ENCODE results near the gene CD44.
A peak's percentile ranks its signal among the peaks of the same experiment; 100 is the strongest.

The CD44 gene

DNA sequence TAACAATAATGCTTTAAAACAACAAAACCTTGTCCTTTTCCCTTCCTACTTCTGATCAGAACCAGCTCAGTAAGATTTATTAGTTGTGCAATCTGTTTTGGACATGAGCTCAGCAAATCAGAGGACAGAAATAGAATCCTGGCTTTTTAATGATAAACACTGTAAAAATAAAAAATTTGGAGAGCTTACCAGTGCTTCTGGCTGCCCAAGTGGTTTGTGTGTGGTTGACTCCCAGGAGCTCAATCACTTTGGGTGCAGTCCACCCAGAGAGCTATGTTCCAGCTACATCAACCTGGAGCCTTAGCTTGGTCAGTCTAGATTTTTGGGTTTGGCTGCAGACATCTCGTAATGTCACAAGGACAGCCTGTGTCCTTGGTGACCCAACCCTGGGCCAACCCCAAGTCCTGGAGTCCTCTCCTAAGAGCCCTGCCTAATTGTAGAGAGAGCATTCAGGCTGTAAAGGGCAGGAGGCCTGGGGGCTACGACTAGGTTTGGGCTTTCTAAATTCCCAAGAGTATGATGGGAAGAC, 28.5 kb downstream of the CD44 start:
- TF ChIP-seq Cebpa-rat (IDR thresholded peaks at IDR 0.05) = 0 out of 22 replicates have a peak, but pooled peaks of 1 of the 11 experiments have one; percentile 20
- H4K20me1 ChIP-seq = peaks cover 0 to 74% (median 42%) of the 10 kb centered on the region in 11 experiments; a peak in 16 of 22 replicates
- H3K4me1 ChIP-seq = peaks cover 71 to 100% (median 96%) of the 10 kb centered on the region in 10 experiments
- H3K9ac ChIP-seq = peak overlapping the region; percentile 60 to 79 (median 75); a peak in 21 of 22 replicates
- H3K27ac ChIP-seq = peak overlapping the region; percentile 72 to 93 (median 89)
- peak overlapping the region in 4 of 10 experiments; percentile 11 to 49 (median 36); a peak in 4 of 20 replicates for H3K4me3 ChIP-seq
- peaks cover 11 to 87% (median 74%) of the 10 kb centered on the region in 11 experiments; a peak in 20 of 22 replicates for H3K36me3 ChIP-seq
- H3K27me3 ChIP-seq = no peaks in the 10 kb centered on the region
- peak overlapping the region; percentile 70 to 95 (median 85) for H3K4me2 ChIP-seq
- peaks cover 0 to 30% (median 10%) of the 10 kb centered on the region in 11 experiments; a peak in 11 of 22 replicates for H3K9me3 ChIP-seq (replicated peaks in 1 of 11)

DNA sequence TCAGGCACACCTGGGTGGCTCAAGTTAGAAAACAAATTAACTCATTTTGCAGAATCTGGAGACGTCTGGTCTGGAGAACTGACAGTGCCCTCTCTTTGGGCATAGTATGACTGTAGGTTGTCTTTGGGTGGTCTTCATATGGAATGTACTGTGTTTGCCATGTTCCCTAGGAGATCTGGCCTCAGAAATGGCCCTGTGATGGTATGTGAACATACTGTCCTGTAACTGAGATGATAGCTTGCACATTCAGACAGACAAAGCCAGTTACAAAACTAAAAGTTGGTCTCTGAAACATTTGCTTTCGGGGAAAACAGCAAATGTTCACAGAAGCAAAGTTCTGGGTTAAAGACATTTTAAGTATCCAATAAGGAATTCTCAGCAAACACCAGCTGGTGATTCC, 29.7 kb downstream of the CD44 start:
- H3K27ac ChIP-seq = peak overlapping the region in 10 of 11 experiments; percentile 72 to 93 (median 88); a peak in 16 of 22 replicates

GRCh38 chr11:35169112-35169511, 30.1 kb downstream of the CD44 start:
- Histone ChIP-seq H3K4me1 (peaks cover 71 to 100% (median 96%) of the 10 kb centered on the region in 10 experiments), H3K9me3 (replicated peaks in 1 of 11) (peaks cover 0 to 30% (median 10%) of the 10 kb centered on the region in 11 experiments; a peak in 11 of 22 replicates), H3K9ac (no peak overlapping the region), H3K27me3 (no peaks in the 10 kb centered on the region), H3K27ac (peak overlapping the region in 5 of 11 experiments; percentile 84 to 93 (median 89); a peak in 5 of 22 replicates), H3K4me3 (no peak overlapping the region), H4K20me1 (peaks cover 5 to 76% (median 48%) of the 10 kb centered on the region in 11 experiments; a peak in 17 of 22 replicates), H3K4me2 (peak overlapping the region in 6 of 11 experiments; percentile 2 to 95 (median 87); a peak in 5 of 22 replicates), H3K36me3 (peaks cover 11 to 89% (median 78%) of the 10 kb centered on the region in 11 experiments; a peak in 20 of 22 replicates)
- TF ChIP-seq Cebpa-rat (IDR thresholded peaks at IDR 0.05) = no peak

More for the DNA sequence above, 29.7 kb downstream of the CD44 start:
- no peak overlapping the region for H3K4me3 ChIP-seq
- TF ChIP-seq Cebpa-rat (IDR thresholded peaks at IDR 0.05) = no peak
- peaks cover under 1 to 76% (median 44%) of the 10 kb centered on the region in 11 experiments; a peak in 16 of 22 replicates for H4K20me1 ChIP-seq
- H3K4me2 ChIP-seq = peak overlapping the region in 10 of 11 experiments; percentile 70 to 95 (median 84); a peak in 17 of 22 replicates
- H3K36me3 ChIP-seq = peaks cover 11 to 89% (median 78%) of the 10 kb centered on the region in 11 experiments; a peak in 20 of 22 replicates
- H3K9ac ChIP-seq = no peak overlapping the region
- H3K4me1 ChIP-seq = peaks cover 71 to 100% (median 96%) of the 10 kb centered on the region in 10 experiments
- H3K27me3 ChIP-seq = no peaks in the 10 kb centered on the region
- H3K9me3 ChIP-seq (replicated peaks in 1 of 11) = peaks cover 0 to 30% (median 10%) of the 10 kb centered on the region in 11 experiments; a peak in 11 of 22 replicates

DNA sequence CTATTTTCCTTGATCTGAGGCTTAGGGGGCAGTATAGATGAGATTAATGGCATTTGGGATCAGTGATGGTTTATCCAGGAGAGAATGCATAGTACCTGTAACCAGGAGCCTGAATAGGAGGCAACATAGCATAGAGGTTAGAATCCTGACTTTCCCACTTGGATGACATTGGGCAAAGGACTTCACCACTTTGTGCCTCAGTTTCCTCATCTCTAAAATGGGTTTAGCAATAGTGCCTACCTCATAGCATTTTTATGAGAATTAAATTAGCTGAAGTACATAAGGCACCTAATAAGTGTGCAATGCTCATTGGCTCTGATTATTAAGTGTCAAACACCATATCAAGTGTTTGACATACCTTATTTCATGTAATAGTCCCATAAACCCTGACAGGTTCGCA, 30.8 kb downstream of the CD44 start:
- Histone ChIP-seq H3K27me3 (no peaks in the 10 kb centered on the region), H3K9me3 (replicated peaks in 1 of 11) (peaks cover 0 to 30% (median 10%) of the 10 kb centered on the region in 11 experiments; a peak in 11 of 22 replicates), H3K4me2 (peak overlapping the region in 6 of 11 experiments; percentile 1 to 89 (median 60); a peak in 4 of 22 replicates), H3K4me3 (no peak overlapping the region), H3K27ac (peak overlapping the region in 4 of 11 experiments; percentile 23 to 39 (median 26); a peak in 3 of 22 replicates), H3K4me1 (peaks cover 71 to 100% (median 96%) of the 10 kb centered on the region in 10 experiments), H4K20me1 (peaks cover 11 to 76% (median 55%) of the 10 kb centered on the region in 11 experiments; a peak in 17 of 22 replicates), H3K36me3 (peaks cover 11 to 89% (median 78%) of the 10 kb centered on the region in 11 experiments; a peak in 20 of 22 replicates), H3K9ac (no peak overlapping the region)
- TF ChIP-seq Cebpa-rat (IDR thresholded peaks at IDR 0.05) = no peak

GRCh38 chr11:35170503-35170902, 31.5 kb downstream of the CD44 start:
- H3K4me2 ChIP-seq = peak overlapping the region in 7 of 11 experiments; percentile 1 to 85 (median 8); a peak in 5 of 22 replicates
- H3K27ac ChIP-seq = peak overlapping the region in 8 of 11 experiments; percentile 15 to 48 (median 26); a peak in 9 of 22 replicates
- no peak overlapping the region for H3K9ac ChIP-seq
- peaks cover 11 to 77% (median 61%) of the 10 kb centered on the region in 11 experiments; a peak in 17 of 22 replicates for H4K20me1 ChIP-seq
- peaks cover 11 to 93% (median 82%) of the 10 kb centered on the region in 11 experiments; a peak in 20 of 22 replicates for H3K36me3 ChIP-seq
- H3K27me3 ChIP-seq = no peaks in the 10 kb centered on the region
- peaks cover 0 to 30% (median 10%) of the 10 kb centered on the region in 11 experiments; a peak in 11 of 22 replicates for H3K9me3 ChIP-seq (replicated peaks in 1 of 11)
- TF ChIP-seq Cebpa-rat (IDR thresholded peaks at IDR 0.05) = no peak
- no peak overlapping the region for H3K4me3 ChIP-seq
- peaks cover 69 to 99% (median 93%) of the 10 kb centered on the region in 10 experiments for H3K4me1 ChIP-seq

- H3K27ac ChIP-seq = peak overlapping the region in 1 of 11 experiments; percentile 3; a peak in 1 of 22 replicates
- H3K36me3 ChIP-seq = peaks cover 12 to 98% (median 86%) of the 10 kb centered on the region in 11 experiments
- TF ChIP-seq Cebpa-rat (IDR thresholded peaks at IDR 0.05) = no peak
- peaks cover 0 to 30% (median 10%) of the 10 kb centered on the region in 11 experiments; a peak in 11 of 22 replicates for H3K9me3 ChIP-seq (replicated peaks in 1 of 11)
- peaks cover 62 to 91% (median 86%) of the 10 kb centered on the region in 10 experiments for H3K4me1 ChIP-seq
- no peak overlapping the region for H3K4me3 ChIP-seq
- no peaks in the 10 kb centered on the region for H3K27me3 ChIP-seq
- H3K4me2 ChIP-seq = peak overlapping the region in 5 of 11 experiments; percentile 6 to 85 (median 80); a peak in 5 of 22 replicates
- H4K20me1 ChIP-seq = peaks cover 12 to 79% (median 64%) of the 10 kb centered on the region in 11 experiments; a peak in 18 of 22 replicates
- no peak overlapping the region for H3K9ac ChIP-seq
These were observed 32.3 kb downstream of the CD44 start for GRCh38 chr11:35171226-35171625.

- Histone ChIP-seq H4K20me1 (peaks cover 19 to 93% (median 76%) of the 10 kb centered on the region in 11 experiments; a peak in 18 of 22 replicates), H3K9ac (peak overlapping the region in 8 of 11 experiments; percentile 15 to 60 (median 38); a peak in 10 of 22 replicates), H3K4me1 (peaks cover 43 to 81% (median 68%) of the 10 kb centered on the region in 10 experiments), H3K9me3 (replicated peaks in 1 of 11) (peaks cover 0 to 20% (median 8%) of the 10 kb centered on the region in 11 experiments; a peak in 9 of 22 replicates), H3K4me3 (peak overlapping the region in 2 of 10 experiments; percentile 6 to 12; a peak in 1 of 20 replicates), H3K36me3 (peaks cover 30 to 98% (median 87%) of the 10 kb centered on the region in 11 experiments), H3K27ac (peak overlapping the region; percentile 34 to 75 (median 64); a peak in 21 of 22 replicates), H3K4me2 (peak overlapping the region; percentile 60 to 89 (median 80)), H3K27me3 (no peaks in the 10 kb centered on the region)
- TF ChIP-seq Cebpa-rat (IDR thresholded peaks at IDR 0.05) = peak in 3 of 11 experiments; percentile 8 to 58 (median 34); a peak in 2 of 22 replicates
These were observed 34.1 kb downstream of the CD44 start for GRCh38 chr11:35173011-35173511.

Measured in BLaER1 treated with 17β-estradiol and CSF1 and Interleukin-3, amounts not matched to agents 10 nM and 100 nM (cell line).